HCT116 (cell line): ENCODE results near the gene C20orf144. TPM values are rescaled to one million over a fixed set of nuclear protein-coding genes. Genes with fewer than 3 reads are reported as not detected.

Source experiments
- ATAC-seq: fragments of 200-7000 bp; cut with Tn5 transposase; 2 replicates; pipeline ENCODE4 v1.9.1; 2020; ENCODE audit warnings: mild to moderate bottlenecking, moderate library complexity
- BruUV-seq: library from RNA; stranded (reverse); fragments of 400-500 nt; replicated peaks from 2 replicates; lab custom pipeline; 2021; lab: Mats Ljungman, UMichigan
- CTCF ChIA-PET: fragments of 300-600 bp; sonication (Branson Sonifier 250); formaldehyde crosslinking; loops from one replicate; lab custom pipeline; 2021; ENCODE audit warnings: antibody characterized with exemption; lab: Charles Lee
- POLR2A ChIA-PET: fragments of 300-600, 350-600 bp; sonication (Branson Sonifier 250); formaldehyde crosslinking; loops from one replicate; lab custom pipeline; 2021; ENCODE audit warnings: antibody characterized with exemption; lab: Charles Lee
- RAD21 ChIA-PET, 2 experiments: fragments of 300-600 bp; sonication (Branson Sonifier 250); formaldehyde crosslinking; loops; one replicate each; lab custom pipeline; 2023; ENCODE audit warnings: low total read pairs in 2 of 2; ENCODE audit not compliant: uncharacterized antibody in 2 of 2, unreplicated experiment in 2 of 2, low non-redundant PET in 1 of 2; lab: Charles Lee
- DNase-seq: peaks from one replicate; pipeline ENCODE4 v3.0.0-alpha.2; 2010; ENCODE audit warnings: low read depth, low spot score
- H2AFZ ChIP-seq: fragments of 200-600 bp; shearing (Covaris generic), sonication (generic); 2 replicates; pipeline ENCODE4 v1.6.1; 2017; ENCODE audit warnings: low read depth, mixed run types, mixed read lengths, antibody characterized with exemption, low read length; ENCODE audit not compliant: poor library complexity, severe bottlenecking
- H3K27ac ChIP-seq: 2 replicates; pipeline ENCODE4 v1.5.1; 2012; ENCODE audit warnings: low read depth, low read length
- H3K27me3 ChIP-seq: fragments of 200-600 bp; sonication (generic); 2 replicates; pipeline ENCODE4 v1.6.1; 2016; ENCODE audit warnings: mixed run types, low read length, mixed read lengths; ENCODE audit not compliant: insufficient read depth
- H3K36me3 ChIP-seq, 2 experiments: fragments of 200-500 bp in 1 of 2; fragments of 200-600 bp in 1 of 2; sonication (Bioruptor generic) in 1 of 2; sonication (generic) in 1 of 2; 2 replicates each; pipeline versions ENCODE4 v1.5.1 to v1.6.1; 2014 to 2016; ENCODE audit warnings: low read length in 2 of 2, inconsistent platforms in 1 of 2, mixed read lengths in 1 of 2, mixed run types in 1 of 2; ENCODE audit not compliant: insufficient read depth in 2 of 2, control insufficient read depth in 1 of 2
- H3K4me1 ChIP-seq, 2 experiments: fragments of 200-600 bp in 1 of 2; sonication (generic) in 1 of 2; 2 replicates each; pipeline versions ENCODE4 v1.5.1 to v1.6.1; 2012 to 2017; ENCODE audit warnings: low read length in 2 of 2, inconsistent platforms in 1 of 2, mild to moderate bottlenecking in 1 of 2, mixed read lengths in 1 of 2, mixed run types in 1 of 2, moderate library complexity in 1 of 2; ENCODE audit not compliant: insufficient read depth in 2 of 2, control insufficient read depth in 1 of 2
- H3K4me2 ChIP-seq: fragments of 200-600 bp; sonication (generic); 2 replicates; pipeline ENCODE4 v1.6.1; 2017; ENCODE audit warnings: mixed run types, low read length, mixed read lengths
- H3K4me3 ChIP-seq, 2 experiments: fragments of 200-600 bp in 1 of 2; sonication (generic) in 1 of 2; replicated peaks in 1 of 2; 2 replicates each; pipeline ENCODE4 v1.5.1; 2011 to 2016; ENCODE audit warnings: low read length in 2 of 2, control low read depth in 1 of 2, low read depth in 1 of 2, mild to moderate bottlenecking in 1 of 2, mixed read lengths in 1 of 2, mixed run types in 1 of 2
- H3K79me2 ChIP-seq: fragments of 200-600 bp; sonication (generic); 2 replicates; pipeline ENCODE4 v1.6.1; 2017; ENCODE audit warnings: mild to moderate bottlenecking, mixed run types, low read length, moderate library complexity, mixed read lengths; ENCODE audit not compliant: insufficient read depth
- H3K9ac ChIP-seq: fragments of 200-600 bp; sonication (generic); 2 replicates; pipeline ENCODE4 v1.6.1; 2016; ENCODE audit warnings: low read length, mixed read lengths
- H3K9me2 ChIP-seq: fragments of 200-600 bp; sonication (generic), shearing (Covaris generic); 2 replicates; pipeline ENCODE4 v1.6.1; 2017; ENCODE audit warnings: mixed run types, mild to moderate bottlenecking, moderate library complexity; ENCODE audit not compliant: insufficient read depth
- H3K9me3 ChIP-seq, 2 experiments: fragments of 200-500 bp in 1 of 2; fragments of 200-600 bp in 1 of 2; sonication (Bioruptor generic) in 1 of 2; sonication (generic) in 1 of 2; 2 replicates each; pipeline ENCODE4 v1.6.1; 2014 to 2017; ENCODE audit warnings: low read length in 2 of 2, mixed read lengths in 2 of 2, inconsistent platforms in 1 of 2, low read depth in 1 of 2, mild to moderate bottlenecking in 1 of 2, mixed run types in 1 of 2, moderate library complexity in 1 of 2; ENCODE audit not compliant: control insufficient read depth in 1 of 2, insufficient read depth in 1 of 2
- H4K20me1 ChIP-seq: fragments of 200-600 bp; sonication (generic), shearing (Covaris generic); 2 replicates; pipeline ENCODE4 v1.6.1; 2017; ENCODE audit warnings: mixed run types, mild to moderate bottlenecking, moderate library complexity; ENCODE audit not compliant: insufficient read depth
- CBX3 ChIP-seq: IDR thresholded peaks from 2 replicates; pipeline ENCODE4 v1.6.1; 2012; ENCODE audit warnings: low read depth
- CEBPB ChIP-seq: IDR thresholded peaks from 2 replicates; pipeline ENCODE4 v1.6.1; 2012; ENCODE audit warnings: low read depth
- CTCF ChIP-seq, 3 experiments: fragments of 200-600 bp in 1 of 3; sonication (generic) in 1 of 3; IDR thresholded peaks in 2 of 3; conservative IDR thresholded peaks in 1 of 3; 2 replicates each; pipeline ENCODE4 v1.5.1; 2012 to 2017; ENCODE audit warnings: low read depth in 2 of 3, low read length in 2 of 3, antibody characterized with exemption in 1 of 3, borderline replicate concordance in 1 of 3, control low read depth in 1 of 3, mild to moderate bottlenecking in 1 of 3, mixed read lengths in 1 of 3, mixed run types in 1 of 3, moderate library complexity in 1 of 3; ENCODE audit not compliant: insufficient read depth in 1 of 3
- EGR1 ChIP-seq: IDR thresholded peaks from 2 replicates; pipeline ENCODE4 v1.6.1; 2012; ENCODE audit warnings: low read depth
- ELF1 ChIP-seq: IDR thresholded peaks from 2 replicates; pipeline ENCODE4 v1.6.1; 2012; ENCODE audit warnings: low read depth, borderline replicate concordance
- EZH2phosphoT487 ChIP-seq: fragments of 200-600 bp; IDR thresholded peaks from 2 replicates; pipeline ENCODE4 v1.6.1; 2018; ENCODE audit warnings: antibody characterized with exemption, borderline replicate concordance
- FOSL1 ChIP-seq: IDR thresholded peaks from 2 replicates; pipeline ENCODE4 v1.6.1; 2012; ENCODE audit warnings: low read depth
- JUND ChIP-seq: IDR thresholded peaks from 2 replicates; pipeline ENCODE4 v1.6.1; 2012
- POLR2A ChIP-seq: IDR thresholded peaks from 2 replicates; pipeline ENCODE4 v1.7.0; 2011; ENCODE audit warnings: borderline replicate concordance; ENCODE audit not compliant: insufficient read depth, insufficient read length; ENCODE audit errors: extremely low read depth
- POLR2AphosphoS5 ChIP-seq: IDR thresholded peaks from 2 replicates; pipeline ENCODE4 v1.6.1; 2011; ENCODE audit warnings: mild to moderate bottlenecking, low read depth, low read length, moderate library complexity
- RAD21 ChIP-seq: IDR thresholded peaks from 2 replicates; pipeline ENCODE4 v1.6.1; 2012; ENCODE audit warnings: low read depth, mild to moderate bottlenecking
- REST ChIP-seq: IDR thresholded peaks from 2 replicates; pipeline ENCODE4 v1.6.1; 2012; ENCODE audit warnings: low read depth
- SRF ChIP-seq: IDR thresholded peaks from 2 replicates; pipeline ENCODE4 v1.6.1; 2012; ENCODE audit warnings: low read depth
- TCF7L2 ChIP-seq: IDR thresholded peaks from 2 replicates; pipeline ENCODE4 v1.7.0; 2011; ENCODE audit warnings: borderline replicate concordance, inconsistent platforms; ENCODE audit not compliant: insufficient read depth, insufficient read length; ENCODE audit errors: extremely low read depth
- YY1 ChIP-seq: IDR thresholded peaks from 2 replicates; pipeline ENCODE4 v1.6.1; 2011; ENCODE audit warnings: low read length, low read depth, moderate library complexity, mild to moderate bottlenecking; ENCODE audit not compliant: insufficient replicate concordance; ENCODE audit errors: extremely low read depth
- ZBTB33 ChIP-seq: IDR thresholded peaks from 2 replicates; pipeline ENCODE4 v1.6.1; 2011; ENCODE audit warnings: mild to moderate bottlenecking, low read length, moderate library complexity; ENCODE audit not compliant: insufficient replicate concordance; ENCODE audit errors: extremely low read depth
- ZFX ChIP-seq: fragments of 450-650 bp; IDR thresholded peaks from 2 replicates; pipeline ENCODE4 v1.6.1; 2017
- ZNF274 ChIP-seq: fragments of 200-500 bp; sonication (Bioruptor generic); IDR thresholded peaks from 2 replicates; pipeline ENCODE4 v1.6.1; 2014; ENCODE audit warnings: mild to moderate bottlenecking, low read depth, low read length, inconsistent platforms
- intact Hi-C: fragments of 100-400 bp; cut with micrococcal nuclease; formaldehyde crosslinking; loops from 2 replicates; pipeline ENCODE4 v1.10.0; 2022
- total RNA-seq: library from RNA; stranded (reverse); gene quantifications from one replicate; pipeline ENCODE4 v1.2.1, GENCODE V29; 2021; ENCODE audit not compliant: unreplicated experiment
- TF ChIP-seq, protein P1 (sequence below): IDR thresholded peaks from 2 replicates; pipeline ENCODE4 v1.6.1; 2012
- TF ChIP-seq, protein P2 (sequence below): IDR thresholded peaks from 2 replicates; pipeline ENCODE4 v1.6.1; 2012

Gene C20orf144
- total RNA-seq, 1 experiment from 2014 or later, result 0.37 TPM

GRCh38 chr20:33640287-33640686, 21.8 kb upstream of the C20orf144 start:
- DNase-seq (no peak), ATAC-seq (no peak)
- POLR2A ChIA-PET, result no interaction called here
- H3K36me3 ChIP-seq, result peaks cover 0 to 4% of the 10 kb centered on the region in 2 experiments; a peak in 2 of 4 replicates
- no peak overlapping the region for H3K9ac ChIP-seq
- H3K4me3 ChIP-seq, result no peak overlapping the region
- H3K4me2 ChIP-seq, result no peak overlapping the region
- no peaks in the 10 kb centered on the region for H3K9me3 ChIP-seq
- no peaks in the 10 kb centered on the region for H3K9me2 ChIP-seq
- H3K27me3 ChIP-seq, result no peaks in the 10 kb centered on the region
- RAD21 ChIA-PET, result no interaction called here
- H4K20me1 ChIP-seq, result no peaks in the 10 kb centered on the region
- BruUV-seq, result no TSS peak
- TF ChIP-seq, protein P1, sequence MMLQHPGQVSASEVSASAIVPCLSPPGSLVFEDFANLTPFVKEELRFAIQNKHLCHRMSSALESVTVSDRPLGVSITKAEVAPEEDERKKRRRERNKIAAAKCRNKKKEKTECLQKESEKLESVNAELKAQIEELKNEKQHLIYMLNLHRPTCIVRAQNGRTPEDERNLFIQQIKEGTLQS, result no peak
- TF ChIP-seq JUND (no peak), CBX3 (no peak), ZBTB33 (no peak), REST (no peak), RAD21 (no peak), CEBPB (no peak), EGR1 (no peak), ELF1 (no peak), FOSL1 (no peak), POLR2A (no peak), POLR2AphosphoS5 (no peak), SRF (no peak), TCF7L2 (no peak), YY1 (no peak), CTCF (IDR thresholded peaks at IDR 0.05 in 2 of 3, conservative IDR thresholded peaks at IDR 0.05 in 1 of 3; ENCODE audit: borderline replicate concordance in 1 of 3, insufficient read depth in 1 of 3, low read depth in 2 of 3, low read length in 2 of 3) (no peak), ZNF274 (no peak), EZH2phosphoT487 (no peak), ZFX (no peak)
- TF ChIP-seq, protein P2, sequence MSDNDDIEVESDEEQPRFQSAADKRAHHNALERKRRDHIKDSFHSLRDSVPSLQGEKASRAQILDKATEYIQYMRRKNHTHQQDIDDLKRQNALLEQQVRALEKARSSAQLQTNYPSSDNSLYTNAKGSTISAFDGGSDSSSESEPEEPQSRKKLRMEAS, result no peak
- TF ChIP-seq, all 23 proteins: peak for 0
- no peak overlapping the region for H2AFZ ChIP-seq
- CTCF ChIA-PET, result no interaction called here
- intact Hi-C loops, result no loop called here
- no peak overlapping the region for H3K27ac ChIP-seq
- H3K79me2 ChIP-seq, result no peaks in the 10 kb centered on the region
- H3K4me1 ChIP-seq, result no peaks in the 10 kb centered on the region
